Measurements from ENCODE around the gene STPG1.

GRCh38 chr1:24438423-24438901, 24.9 kb upstream of the STPG1 start:
- TF ChIP-seq CTCF (IDR thresholded peaks at IDR 0.05) (no peak), POLR2A (IDR thresholded peaks at IDR 0.05) (no peak)

All from testis (tissue), 2 donors.